HG02610 (cell line): ENCODE results near the gene OSTM1.
"Not testable (repeated sequence)": the region's sequence is repeated elsewhere in the genome, so short reads cannot be mapped to it uniquely, and the experiment has no call there.

ENCODE experiments used
- ATAC-seq: cut with Tn5 transposase; IDR thresholded peaks from one replicate; pipeline ENCODE4 v1.9.1; 2021; ENCODE audit warnings: mild to moderate bottlenecking, moderate library complexity; ENCODE audit not compliant: unreplicated experiment

The OSTM1 gene

GRCh38 chr6:108024427-108025073, 50.0 kb downstream of the OSTM1 start:
- ATAC-seq: no peak

- ATAC-seq: no peak
Observed at GRCh38 chr6:108020472-108021116, 53.9 kb downstream of the OSTM1 start.

- ATAC-seq: not testable (repeated sequence)
Observed at GRCh38 chr6:108016283-108016682, 58.3 kb downstream of the OSTM1 start.

- ATAC-seq: no peak
Observed at GRCh38 chr6:108013787-108014439, 60.6 kb downstream of the OSTM1 start.

- ATAC-seq: no peak
Observed at GRCh38 chr6:108009894-108010293, 64.6 kb downstream of the OSTM1 start.

- ATAC-seq: not testable (repeated sequence)
Observed at GRCh38 chr6:108009258-108009657, 65.3 kb downstream of the OSTM1 start.

GRCh38 chr6:108008363-108008762, 66.2 kb downstream of the OSTM1 start:
- no peak for ATAC-seq

GRCh38 chr6:108005961-108006360, 68.6 kb downstream of the OSTM1 start:
- no peak for ATAC-seq

GRCh38 chr6:108004861-108005260, 69.7 kb downstream of the OSTM1 start:
- no peak for ATAC-seq

- ATAC-seq: no peak
Observed at GRCh38 chr6:108002365-108003221, 71.9 kb downstream of the OSTM1 start.

- ATAC-seq: no peak
Observed at GRCh38 chr6:108001696-108002231, 72.8 kb downstream of the OSTM1 start.

- ATAC-seq: not testable (repeated sequence)
Observed at GRCh38 chr6:108000259-108000658, 74.3 kb downstream of the OSTM1 start.

GRCh38 chr6:107999341-107999740, 75.2 kb downstream of the OSTM1 start:
- no peak for ATAC-seq

GRCh38 chr6:107991772-107992550, 82.6 kb downstream of the OSTM1 start:
- ATAC-seq: no peak
